GM12892 (cell line): ENCODE measurements around the gene PRSS21.

Experiments used
- POLR2A ChIP-seq: IDR thresholded peaks from 2 replicates; pipeline ENCODE4 v1.6.1; 2011; ENCODE audit warnings: low read depth, low read length, control low read depth
- POLR2AphosphoS5 ChIP-seq: IDR thresholded peaks from 2 replicates; pipeline ENCODE4 v1.6.1; 2011; ENCODE audit warnings: low read depth, low read length, control low read depth
- TAF1 ChIP-seq: IDR thresholded peaks from 2 replicates; pipeline ENCODE4 v1.6.1; 2011; ENCODE audit warnings: low read depth, mild to moderate bottlenecking, control low read depth, low read length, borderline replicate concordance

GRCh38 chr16:2777231-2777902 lies 39.7 kb upstream of the PRSS21 start, which contains the start of gene ELOB:
- TF ChIP-seq POLR2A (peak; percentile 83), TAF1 (peak; percentile 93), POLR2AphosphoS5 (peak; percentile 61; the same call in 1 of the 2 replicates)
